Measurements from ENCODE around the gene MTM1.

The MTM1 gene

DNA sequence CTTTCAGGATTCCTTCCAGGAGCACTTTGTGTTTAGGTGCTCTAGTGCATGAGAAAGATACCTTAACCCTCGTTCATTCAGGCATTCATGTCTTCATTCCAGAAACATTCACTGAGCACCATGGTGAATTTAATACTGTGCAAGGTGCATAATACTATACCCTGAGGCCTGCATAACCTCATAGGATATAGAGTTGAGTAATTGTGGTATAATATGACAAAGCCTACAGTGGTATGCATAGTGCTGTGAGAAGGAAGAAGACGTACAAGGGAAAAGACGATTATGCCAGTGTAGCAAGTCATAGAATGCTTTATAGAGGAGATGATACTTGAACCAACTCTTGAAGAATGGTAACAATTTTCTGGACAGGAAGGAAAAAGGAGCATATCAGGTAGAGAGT is 34.3 kb downstream of the MTM1 start:
- DNase-seq (ENCODE audit: low read depth): no peak

DNA sequence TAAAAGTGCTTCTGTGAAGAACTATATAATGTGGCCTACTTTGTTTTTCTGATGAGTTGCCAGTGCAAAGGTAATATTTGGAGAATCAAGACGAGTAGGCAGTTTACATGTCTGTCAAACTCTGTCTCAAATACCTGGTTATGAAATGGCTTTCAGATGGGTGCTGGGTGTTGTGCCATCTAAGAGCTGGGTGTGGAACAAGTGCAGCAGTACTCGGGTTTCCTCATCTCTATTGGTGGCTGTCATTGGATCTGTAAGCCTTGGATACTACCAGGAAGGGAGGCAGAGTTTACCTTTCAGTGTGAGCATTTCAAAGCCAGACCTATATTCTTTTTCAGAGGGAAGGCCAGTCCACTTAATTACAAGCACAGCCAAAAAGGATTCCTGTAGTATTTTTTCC is 37.2 kb downstream of the MTM1 start:
- DNase-seq (ENCODE audit: low read depth): no peak

DNA sequence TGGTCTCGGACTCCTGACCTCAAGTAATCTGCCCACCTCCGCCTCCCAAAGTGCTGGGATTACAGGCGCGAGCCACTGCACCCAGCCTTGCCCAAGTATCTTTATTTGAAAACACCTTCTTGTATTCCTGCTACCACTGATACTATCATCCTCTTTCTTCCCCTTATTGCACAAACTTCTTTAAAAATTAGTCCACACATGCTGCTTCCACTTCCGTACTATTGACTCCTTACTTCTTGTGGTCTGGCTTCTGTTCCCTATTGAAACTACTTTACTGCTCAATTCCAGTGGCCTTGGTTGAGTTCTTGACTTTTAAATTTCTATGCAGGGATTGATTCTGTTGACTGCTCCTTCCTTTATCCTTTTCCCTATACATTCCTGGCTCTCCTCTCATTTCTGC is 38.8 kb downstream of the MTM1 start:
- DNase-seq (ENCODE audit: low read depth): no peak

DNA sequence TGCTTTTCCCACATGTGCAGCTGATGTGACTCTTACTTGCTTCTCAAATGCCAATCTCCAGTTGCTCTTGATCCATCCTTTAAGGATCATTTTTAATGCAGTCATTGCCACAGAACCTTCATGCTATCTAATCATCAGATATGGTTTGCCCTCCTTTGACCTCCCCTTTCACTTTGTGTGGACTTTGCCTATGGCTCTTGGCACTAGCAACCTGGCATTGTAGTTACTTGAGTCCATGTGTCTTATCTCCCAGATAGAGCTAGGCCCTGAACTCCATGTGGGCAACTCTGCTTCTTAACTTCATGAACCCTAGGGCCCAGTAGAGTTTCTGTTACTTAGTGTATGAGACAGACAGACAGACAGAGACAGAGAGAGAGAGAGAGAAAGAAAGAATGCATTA is 41.6 kb downstream of the MTM1 start:
- no peak for DNase-seq (ENCODE audit: low read depth)

DNA sequence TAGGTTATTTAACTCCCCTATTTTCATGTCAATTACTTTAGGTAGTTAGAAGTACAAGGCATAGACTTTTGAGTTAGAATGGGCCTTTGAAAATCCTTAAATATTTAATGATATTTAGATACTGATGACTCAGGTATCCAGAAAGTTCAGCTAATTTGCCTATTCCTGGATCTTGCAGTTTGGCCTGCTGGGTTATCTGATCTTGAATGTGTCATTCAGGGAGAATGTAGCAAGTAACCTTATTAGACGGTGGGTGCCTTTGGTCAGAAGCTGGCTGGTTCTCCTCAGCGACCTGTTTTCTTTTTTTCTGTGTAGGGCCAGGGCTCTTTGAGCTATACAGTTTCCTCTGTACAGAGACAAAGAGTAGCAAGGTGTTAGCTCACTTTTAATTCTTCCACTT is 42.0 kb downstream of the MTM1 start:
- no peak for DNase-seq (ENCODE audit: low read depth)

DNA sequence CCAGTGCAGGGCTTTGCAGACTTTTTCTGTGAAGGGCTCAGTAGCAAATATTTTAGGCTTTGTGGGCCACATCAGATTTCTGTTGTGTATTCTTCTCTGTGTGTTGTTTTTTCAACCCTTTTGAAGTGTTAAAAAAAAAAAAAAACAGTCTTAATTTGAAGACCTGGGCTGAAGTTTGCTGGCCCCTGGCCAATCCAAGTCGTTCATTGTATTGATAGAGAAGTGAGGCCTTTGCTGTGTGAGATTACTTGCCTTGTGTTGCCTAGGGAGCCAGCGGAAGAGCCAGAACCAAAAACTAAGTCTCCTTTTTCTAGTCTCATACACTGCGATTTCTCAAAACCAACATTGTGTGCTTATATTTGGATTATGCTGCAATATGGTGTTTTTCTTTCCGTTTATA is 46.9 kb downstream of the MTM1 start:
- no peak for DNase-seq (ENCODE audit: low read depth)

DNA sequence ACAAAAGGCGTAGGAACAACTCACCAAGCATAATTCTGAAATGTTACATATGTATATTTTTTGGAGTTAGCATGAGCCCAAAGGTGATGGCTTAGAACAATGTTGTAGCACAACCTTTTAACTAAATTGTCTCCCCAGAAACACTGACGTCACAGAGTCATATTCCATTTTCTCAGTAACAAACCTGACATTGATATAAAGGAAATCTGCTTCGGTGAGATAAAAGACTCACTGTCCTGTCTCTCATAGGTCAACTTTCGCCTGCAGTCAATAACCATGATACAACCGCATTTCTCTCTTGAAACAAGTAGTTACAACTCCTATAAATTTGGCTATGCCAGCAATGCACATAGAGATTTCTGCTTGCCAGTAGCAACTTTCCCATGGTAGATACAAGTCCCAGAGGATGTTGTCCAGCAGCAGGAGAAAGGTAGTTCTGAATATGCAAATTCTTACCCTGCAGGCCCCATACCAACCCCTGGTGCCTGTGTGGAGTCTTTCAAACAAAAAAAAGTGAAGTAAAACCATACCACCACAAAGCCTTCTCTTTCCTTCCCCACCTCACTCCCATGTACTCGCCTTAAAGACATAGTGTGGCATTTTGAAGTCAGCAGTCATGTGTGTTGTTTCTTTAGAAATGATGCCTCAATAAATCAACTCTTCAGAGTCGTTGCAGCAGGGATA is 47.9 kb downstream of the MTM1 start:
- DNase-seq (ENCODE audit: low read depth): no peak

DNA sequence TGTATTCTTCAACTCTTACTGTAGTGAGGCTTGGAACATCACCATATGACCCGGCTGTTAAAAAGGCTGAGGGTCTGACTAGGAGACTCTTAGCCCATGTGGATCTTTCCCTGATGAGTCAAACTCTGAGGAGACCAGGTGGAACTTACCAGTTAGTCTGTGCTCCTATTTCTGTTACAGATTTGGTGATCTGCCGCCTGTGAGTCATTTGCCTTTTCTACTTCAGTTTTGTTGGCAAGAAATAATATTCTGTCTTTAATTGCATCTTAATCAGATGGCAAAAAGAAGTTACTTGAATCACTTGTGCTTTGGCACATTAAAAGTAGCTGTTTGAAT is 48.4 kb downstream of the MTM1 start:
- no peak for DNase-seq (ENCODE audit: low read depth)

DNA sequence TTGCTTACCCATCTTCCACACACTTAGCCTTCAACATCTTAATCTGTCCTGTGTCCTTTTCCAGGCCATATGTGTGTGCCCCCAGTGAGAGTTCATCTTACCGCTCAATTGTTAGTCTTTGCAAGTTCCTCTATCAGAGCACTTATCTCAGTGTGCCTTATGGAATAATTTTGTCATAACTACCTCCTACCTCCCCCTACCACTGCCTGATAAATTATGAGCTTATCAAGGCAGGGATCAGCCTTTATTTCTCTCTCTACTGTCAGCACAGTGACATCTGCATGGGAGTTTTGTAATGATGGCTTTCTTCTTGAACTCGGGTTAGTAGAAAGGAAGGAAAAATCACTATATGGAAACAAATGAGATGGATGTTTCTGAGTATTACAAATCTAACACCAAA is 53.2 kb downstream of the MTM1 start:
- DNase-seq (ENCODE audit: low read depth): no peak

DNA sequence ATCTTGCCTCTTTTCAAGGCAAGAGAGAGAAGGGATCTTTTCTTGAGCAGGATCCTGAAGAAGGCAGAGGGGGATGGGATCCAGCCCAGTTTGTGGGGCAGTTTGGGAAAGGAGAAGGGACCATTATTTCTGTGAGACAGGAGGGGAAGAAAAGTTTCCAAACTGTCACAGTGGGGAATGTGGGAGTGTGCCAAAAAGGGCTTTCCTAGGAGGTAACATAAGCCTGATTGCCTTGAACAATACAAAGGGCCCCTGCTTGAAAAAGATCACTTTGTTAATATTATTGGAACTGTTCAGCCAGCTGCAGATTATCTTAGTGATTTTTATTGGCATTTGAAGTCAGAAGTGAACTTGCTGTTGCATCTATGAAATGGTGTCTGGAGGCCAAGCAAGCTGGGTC is 55.2 kb downstream of the MTM1 start:
- no peak for DNase-seq (ENCODE audit: low read depth)

DNA sequence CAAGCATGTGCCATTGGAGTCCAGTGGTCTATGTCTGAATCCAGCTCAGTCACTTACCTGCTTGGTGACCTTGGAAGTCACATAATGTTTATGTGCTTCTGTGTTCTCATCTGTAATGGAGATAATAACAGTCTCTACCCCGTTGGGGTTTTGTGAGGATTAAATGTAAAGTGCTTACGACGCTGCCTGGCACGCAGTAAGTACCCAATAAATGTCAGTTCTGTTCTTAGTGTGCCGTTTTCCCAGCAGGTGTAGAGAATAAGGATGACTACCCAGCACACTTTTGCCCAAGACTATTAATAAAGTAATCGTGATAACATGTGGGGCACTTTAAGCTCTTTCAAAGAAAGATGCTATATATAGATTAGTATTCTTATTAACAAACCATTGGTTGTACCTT is 56.7 kb downstream of the MTM1 start:
- no peak for DNase-seq (ENCODE audit: low read depth)

DNA sequence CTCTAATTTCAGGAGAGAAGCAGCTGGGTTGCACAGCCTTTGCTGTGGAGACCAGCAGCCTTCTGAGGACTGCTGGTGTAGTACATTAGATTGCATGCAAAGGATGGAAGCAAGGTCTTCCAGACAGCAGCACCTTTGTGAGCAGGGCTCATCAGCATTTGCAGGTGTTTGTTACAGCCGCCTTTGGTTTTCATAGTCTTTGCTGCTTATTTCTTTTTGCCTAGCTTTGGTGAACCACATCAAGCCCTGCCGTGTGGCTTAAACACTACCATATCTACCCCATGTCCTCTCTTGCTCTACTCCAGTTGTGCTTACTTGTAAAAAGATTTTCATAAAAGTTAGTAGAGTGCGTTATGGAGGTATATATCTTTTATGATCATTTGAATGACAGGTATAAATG is 57.5 kb downstream of the MTM1 start:
- no peak for DNase-seq (ENCODE audit: low read depth)

DNA sequence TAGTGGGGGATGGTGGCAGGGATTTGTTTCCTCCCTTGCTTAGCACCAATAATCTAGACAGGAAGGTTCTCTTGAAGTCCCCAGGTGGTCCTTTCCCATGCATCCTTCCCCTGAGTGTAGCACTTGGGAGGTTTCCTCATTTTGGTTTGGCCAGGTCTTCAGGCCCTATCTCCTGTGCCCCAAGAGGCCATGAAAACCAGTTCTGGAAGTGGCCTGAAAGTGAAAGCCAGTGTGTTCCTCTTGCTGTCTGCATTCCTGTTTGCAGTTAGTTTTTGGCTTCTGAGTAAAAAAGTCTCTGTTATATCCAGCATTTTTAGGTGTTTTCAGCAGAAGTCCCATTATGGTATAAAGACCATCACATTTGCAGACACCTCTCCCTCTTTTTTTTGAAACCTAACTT is 59.5 kb downstream of the MTM1 start:
- DNase-seq (ENCODE audit: low read depth): no peak

DNA sequence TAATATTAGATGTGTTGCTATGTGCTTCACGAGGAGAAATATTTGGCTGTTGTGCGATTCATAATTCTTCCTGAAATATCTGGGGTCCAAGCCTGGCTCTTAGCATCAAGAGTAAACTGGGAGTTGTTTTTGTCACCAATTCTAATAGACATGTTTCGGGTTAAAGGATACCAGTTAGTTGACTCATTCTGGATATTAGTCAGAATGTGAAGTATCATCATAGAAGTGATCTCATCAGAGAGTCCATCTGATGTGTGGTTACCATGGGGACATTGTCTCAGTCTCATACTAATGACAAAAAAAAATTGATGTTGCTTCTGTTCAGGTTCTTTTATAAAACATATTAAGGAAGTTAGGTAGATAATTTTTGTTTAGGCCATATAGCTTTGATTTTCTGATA is 67.5 kb downstream of the MTM1 start:
- peak; percentile 65 for DNase-seq (ENCODE audit: low read depth)

DNA sequence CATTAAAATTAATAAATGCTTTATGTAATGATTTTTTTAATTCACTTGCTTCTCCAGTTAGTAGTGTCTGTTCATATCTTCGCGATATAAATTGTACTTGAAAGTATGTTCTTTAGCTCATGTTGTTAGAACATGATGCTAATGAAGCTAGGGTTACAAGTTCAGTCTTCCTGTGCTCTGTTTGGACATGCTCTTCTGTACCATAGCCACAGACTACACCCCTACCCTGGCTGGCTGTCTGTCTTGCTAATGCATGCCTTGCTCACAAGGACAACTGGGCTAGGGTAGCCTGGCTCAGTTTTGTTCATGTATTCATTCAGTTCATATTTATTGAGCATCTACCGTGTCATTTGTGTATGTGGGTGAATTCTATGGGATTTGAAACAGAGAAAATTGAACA is 74.0 kb downstream of the MTM1 start:
- no peak for DNase-seq (ENCODE audit: low read depth)

DNA sequence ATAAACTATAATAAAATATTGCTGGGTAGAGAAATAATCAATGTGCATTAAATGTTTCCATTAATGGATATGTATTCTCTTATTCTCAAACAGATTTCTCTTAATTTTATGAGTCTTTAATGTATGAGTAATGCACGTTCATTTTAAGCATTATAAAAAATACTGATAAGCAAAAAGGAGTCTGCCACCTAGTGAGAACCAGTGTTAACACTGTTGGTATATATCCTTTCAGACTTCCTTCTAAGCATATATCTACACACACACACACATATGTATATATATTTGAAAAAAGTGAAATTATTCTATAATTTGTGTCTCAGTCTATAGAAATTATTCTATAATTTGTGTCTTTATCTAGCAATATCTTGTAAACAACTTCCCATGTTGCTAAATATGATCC is 74.8 kb downstream of the MTM1 start:
- DNase-seq (ENCODE audit: low read depth): no peak

DNA sequence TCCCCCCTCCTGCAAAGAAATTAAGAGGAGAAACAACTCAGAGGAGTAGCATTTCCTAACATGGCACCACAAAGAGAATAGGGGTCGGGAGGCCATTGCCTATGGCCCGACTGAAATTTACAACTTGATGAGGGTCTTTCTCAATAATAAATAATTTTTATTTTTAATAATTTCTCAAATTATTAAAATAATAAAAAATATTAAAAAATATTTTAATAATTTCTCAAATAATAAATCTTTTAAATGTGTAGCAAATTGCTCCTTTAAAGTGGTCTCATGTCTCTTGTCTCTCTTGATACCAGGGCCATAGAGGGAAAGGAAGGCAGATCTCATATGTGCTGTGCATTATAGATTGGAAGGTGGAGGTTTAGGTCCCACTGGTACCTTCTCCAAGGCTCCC is 75.5 kb downstream of the MTM1 start:
- no peak for DNase-seq (ENCODE audit: low read depth)

DNA sequence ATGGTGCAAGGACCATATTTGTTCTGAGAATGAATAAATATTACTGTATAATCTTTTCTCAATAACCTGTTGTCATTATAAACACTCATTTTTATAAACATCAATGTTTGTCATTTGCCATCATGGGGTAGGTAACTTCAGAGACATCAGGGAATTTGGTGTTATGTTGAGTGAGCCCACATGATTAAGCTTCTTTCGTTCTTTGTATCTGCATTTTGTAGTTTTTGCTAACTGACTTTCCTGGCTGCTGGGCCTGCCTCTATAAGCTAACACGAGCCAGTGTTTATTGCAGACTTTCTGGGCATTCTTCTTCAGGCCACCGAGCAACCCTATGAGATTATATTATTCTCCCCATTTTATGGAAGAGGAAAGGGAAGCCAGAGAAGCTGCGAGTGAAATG is 76.0 kb downstream of the MTM1 start:
- no peak for DNase-seq (ENCODE audit: low read depth)

DNA sequence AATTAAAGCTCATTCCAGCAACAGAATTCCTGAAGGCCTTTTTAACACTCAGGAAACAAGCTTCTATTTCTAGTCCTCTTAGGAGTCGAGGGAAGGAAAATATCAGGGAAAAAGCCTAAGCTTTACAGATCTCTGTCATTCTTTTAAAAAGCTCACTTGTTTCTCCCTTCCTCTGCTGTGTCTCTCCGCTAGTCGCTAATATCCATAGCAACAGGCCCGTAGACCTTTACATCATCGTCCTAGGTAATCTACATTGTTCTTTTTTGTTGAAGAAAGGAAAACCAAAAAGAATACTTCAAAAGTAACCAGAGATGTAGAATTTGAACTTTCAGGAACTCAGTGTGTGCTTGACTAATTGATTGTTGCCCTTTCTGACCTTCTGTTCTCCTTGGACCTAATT is 78.9 kb downstream of the MTM1 start:
- no peak for DNase-seq (ENCODE audit: low read depth)

DNA sequence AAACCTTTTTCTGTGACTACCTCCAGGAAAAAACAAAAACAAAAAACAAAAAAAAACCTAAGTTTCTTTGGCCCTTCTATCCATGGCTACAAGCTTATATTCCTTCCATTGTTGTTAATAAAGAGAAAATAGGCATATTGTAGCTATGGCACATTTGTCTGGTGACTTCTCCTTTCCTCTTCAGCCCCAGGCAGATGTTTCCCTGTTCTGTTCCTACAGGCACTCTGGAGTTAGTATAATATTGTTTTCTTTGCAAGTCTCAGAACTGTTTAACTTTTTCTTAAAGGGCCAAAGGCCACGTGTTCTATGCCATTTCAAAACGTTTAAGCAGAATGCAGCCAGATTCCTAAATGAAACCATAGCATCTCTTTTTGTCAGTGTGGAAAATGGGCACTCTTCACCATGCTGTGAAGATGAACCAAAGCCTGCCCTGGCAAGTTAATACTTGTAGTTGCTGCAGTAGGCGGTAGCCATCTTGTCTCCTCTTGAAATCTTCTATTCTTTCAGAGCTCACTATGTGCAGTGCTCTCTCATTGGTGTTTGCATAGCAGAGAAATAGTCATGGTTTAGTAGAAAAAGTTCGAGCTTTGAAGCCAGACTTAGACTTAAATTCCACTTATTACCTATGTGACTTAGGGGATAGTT is 80.0 kb downstream of the MTM1 start:
- DNase-seq (ENCODE audit: low read depth): no peak

DNA sequence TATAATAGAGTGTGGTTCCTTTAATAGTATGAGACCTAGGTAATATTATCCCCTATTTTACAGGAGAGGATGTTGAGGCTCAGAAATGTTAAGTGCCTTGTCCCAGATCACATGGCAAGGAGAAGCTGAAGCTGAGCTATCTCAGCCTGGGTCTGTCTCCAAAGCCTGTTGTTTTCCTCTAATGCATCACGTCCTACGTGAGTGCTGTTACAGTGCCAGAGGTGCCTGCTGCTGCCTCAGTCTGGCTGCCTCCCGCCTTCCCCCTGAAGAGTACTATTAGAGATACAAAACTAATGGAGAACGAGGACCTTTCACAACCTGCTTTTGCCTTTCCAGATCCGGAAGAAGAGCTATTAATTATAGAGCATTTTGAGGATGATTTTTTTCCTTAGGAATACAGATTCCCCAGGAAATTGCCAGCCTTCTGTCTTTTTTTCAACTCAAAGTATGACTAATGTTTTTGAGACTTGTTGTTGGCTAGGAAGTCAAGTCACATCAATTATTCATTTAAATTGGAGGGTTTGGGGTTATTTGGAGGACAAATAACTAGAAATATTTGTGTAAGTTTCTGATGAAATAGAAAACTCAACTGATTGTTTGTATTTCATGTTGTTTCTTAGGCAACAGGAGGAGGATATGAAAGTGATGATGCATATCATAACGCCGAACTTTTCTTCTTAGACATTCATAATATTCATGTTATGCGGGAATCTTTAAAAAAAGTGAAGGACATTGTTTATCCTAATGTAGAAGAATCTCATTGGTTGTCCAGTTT is 80.9 kb downstream of the MTM1 start:
- peak; percentile 30 for DNase-seq (ENCODE audit: low read depth)

DNA sequence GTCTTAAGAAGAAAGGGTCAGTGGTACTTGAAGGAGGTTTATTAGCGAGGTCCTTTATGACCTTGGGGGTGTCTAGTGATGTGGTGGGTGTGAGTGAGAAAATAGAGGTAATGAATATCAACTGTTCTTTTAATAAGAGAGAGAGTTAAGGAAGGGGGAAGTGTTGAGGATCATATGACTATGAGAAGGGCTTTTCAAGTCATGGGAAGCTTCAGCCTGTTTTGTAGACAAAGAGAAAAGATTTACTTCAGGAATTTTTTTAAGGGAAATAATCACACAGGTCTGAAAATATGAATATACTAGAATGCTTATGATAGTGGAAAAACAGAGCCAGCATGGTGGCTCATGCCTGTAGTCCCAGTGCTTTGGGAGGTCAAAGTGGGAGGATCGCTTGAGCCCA is 83.5 kb downstream of the MTM1 start:
- DNase-seq (ENCODE audit: low read depth): no peak

DNA sequence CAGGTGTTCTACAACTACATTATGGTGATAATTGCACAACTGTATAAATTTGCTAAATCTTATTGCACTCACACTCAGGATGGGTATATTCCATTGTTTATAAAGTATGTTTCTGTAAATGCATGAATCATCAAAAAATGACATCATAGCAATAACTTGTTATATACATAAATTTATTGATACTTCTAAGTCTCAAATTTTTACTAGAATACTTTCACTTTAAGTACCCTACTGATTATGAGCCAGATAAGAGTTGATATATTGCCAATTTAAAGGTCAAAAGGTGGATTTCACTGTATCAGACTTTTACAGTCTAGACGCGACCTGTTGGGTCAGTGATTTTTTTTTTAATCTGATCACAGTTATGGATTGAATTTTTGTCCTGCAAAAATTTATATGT is 87.4 kb downstream of the MTM1 start:
- DNase-seq (ENCODE audit: low read depth): no peak

DNA sequence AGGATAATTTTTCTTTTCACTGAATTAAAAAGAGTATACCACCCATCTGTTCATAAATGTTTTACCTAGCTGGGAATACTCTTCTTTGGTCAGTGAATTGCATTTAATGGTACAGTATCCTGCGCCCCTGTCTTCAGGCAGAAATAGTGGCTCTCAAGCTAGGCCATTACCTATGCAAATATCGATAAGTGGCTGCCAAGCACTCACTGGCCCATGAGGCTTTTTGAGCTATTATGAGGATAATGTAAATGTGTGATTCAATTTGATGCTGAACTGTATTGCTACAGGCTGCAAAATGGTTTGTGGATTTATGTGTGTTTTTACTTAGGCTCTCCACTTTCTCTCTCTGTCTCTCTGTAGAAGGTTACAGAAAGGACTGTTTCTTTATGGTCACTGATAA is 94.7 kb downstream of the MTM1 start:
- DNase-seq (ENCODE audit: low read depth): no peak

Data from stromal cell of bone marrow (primary cell).